AG09309 (cell line): ENCODE data around the gene ADNP.

Source experiments
- DNase-seq: peaks from one replicate; pipeline ENCODE4 v3.0.0-alpha.2; 2010; ENCODE audit warnings: low read depth
- H3K4me3 ChIP-seq: 2 replicates; pipeline ENCODE4 v1.5.1; 2011; ENCODE audit warnings: mild to moderate bottlenecking, low read depth, low read length, moderate library complexity; ENCODE audit not compliant: control insufficient read depth
- CTCF ChIP-seq: IDR thresholded peaks from 2 replicates; pipeline ENCODE4 v1.5.1; 2011; ENCODE audit warnings: mild to moderate bottlenecking, low read depth, low read length, inconsistent platforms; ENCODE audit not compliant: insufficient read depth, control insufficient read depth; ENCODE audit errors: missing control alignments

ADNP gene

GRCh38 chr20:50862546-50862945 lies 68.7 kb downstream of the ADNP start:
- H3K4me3 ChIP-seq, result no peak overlapping the region
- no peak for TF ChIP-seq CTCF
- DNase-seq, result no peak

- no peak overlapping the region for H3K4me3 ChIP-seq
- no peak for TF ChIP-seq CTCF
- no peak for DNase-seq
Observed at GRCh38 chr20:50861012-50861411, 70.2 kb downstream of the ADNP start.

GRCh38 chr20:50859161-50859560 lies 72.1 kb downstream of the ADNP start:
- H3K4me3 ChIP-seq, result no peak overlapping the region
- no peak for DNase-seq
- TF ChIP-seq CTCF, result no peak

GRCh38 chr20:50858525-50858924 lies 72.7 kb downstream of the ADNP start:
- no peak for DNase-seq
- no peak for TF ChIP-seq CTCF

GRCh38 chr20:50857348-50857747 lies 73.9 kb downstream of the ADNP start:
- TF ChIP-seq CTCF, result no peak
- no peak for DNase-seq
- H3K4me3 ChIP-seq, result no peak overlapping the region

More at GRCh38 chr20:50858525-50858924, 72.7 kb downstream of the ADNP start:
- no peak overlapping the region for H3K4me3 ChIP-seq

- DNase-seq, result no peak
- no peak overlapping the region for H3K4me3 ChIP-seq
- no peak for TF ChIP-seq CTCF
Observed at GRCh38 chr20:50856475-50857041, 74.7 kb downstream of the ADNP start.
